GM19240 (cell line): ENCODE measurements around the gene PRKCI.
"Not testable (repeated sequence)": the region's sequence is repeated elsewhere in the genome, so short reads cannot be mapped to it uniquely, and the experiment has no call there.

Experiments used
- DNase-seq: peaks from one replicate; pipeline ENCODE4 v3.0.0; 2011; ENCODE audit warnings: low spot score; ENCODE audit not compliant: insufficient read length

PRKCI gene

DNA sequence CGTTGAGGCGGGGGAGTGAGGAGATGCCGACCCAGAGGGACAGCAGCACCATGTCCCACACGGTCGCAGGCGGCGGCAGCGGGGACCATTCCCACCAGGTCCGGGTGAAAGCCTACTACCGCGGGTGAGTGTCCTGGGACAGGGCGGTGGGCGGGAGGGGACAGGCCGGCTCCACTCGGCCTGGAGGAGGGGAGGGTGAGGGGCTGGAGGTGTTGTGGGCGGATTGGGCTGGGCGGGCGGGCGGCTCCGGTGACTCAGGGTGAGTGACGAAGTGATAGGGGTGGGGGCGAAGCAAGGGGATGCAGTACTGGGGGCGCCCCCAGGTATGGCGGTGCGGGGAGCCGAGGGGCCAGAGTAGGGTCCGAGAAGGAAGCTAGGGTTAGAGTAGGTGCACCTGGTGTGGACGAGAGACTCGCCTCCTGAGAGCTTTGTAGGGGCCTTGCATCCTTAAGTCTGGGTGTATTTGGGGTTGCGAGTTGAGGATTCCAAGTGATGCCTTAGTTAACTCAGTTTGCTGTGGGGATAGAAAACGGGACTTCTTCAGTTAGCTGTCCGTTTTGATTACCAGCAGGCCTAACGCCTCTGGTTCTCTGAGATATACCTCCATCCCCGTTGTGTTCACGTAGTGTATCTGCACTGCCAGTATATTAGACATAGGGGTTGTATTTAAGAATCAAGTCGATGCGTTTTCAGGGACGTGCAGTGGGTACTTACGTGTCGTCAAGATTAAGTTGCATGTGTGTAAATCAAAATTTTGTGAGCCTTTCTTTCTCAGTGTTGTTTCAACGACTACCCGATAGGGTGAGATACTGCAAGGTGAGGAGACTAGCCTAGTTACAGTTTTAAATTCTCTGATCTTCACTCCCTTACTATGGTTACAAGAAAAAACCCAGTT, 670 bp downstream of the PRKCI start:
- DNase-seq = no peak

DNA sequence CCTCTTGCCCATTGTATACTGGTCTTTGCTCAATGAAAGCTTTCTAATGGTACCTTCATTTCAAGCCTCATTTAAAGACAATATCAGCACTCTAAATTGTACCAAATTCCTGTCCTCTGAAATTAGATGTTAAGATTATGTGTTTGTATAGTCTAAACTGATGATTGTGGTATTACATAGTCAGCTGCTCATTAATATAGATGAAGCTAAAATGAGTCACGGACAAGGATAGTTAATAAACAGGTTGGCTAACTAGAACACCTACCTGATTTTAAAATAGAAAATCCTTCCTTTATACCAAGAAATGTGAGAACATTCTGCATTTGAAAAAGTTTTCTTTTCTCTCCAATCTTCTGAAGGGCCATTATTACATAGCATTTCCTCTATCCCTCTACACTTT, 2.9 kb downstream of the PRKCI start:
- DNase-seq = no peak

DNA sequence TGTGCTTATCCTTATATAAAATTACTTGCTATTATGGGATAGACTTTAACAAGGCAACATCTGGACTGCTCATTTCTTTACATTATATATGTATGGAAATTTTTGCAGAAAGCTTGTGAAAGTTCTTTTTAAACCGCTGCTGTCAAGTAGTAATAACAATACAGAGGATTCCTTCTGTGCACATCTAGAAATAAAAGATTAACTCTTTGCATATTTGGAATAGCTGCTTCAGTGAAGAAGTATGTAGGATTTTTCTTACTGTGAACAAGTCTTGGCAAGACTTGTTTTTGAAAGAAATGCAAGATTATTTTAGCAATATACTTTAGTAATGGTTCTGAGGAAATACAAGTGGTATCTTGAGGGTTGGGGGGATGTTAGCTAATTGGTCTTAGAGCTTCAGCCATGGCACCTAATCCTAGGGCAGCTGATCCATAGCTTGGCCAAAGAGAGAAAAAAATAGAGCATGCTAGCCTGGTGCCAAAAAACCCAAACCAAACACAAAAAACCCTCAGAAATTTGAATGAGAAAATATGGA, 4.3 kb downstream of the PRKCI start:
- no peak for DNase-seq

DNA sequence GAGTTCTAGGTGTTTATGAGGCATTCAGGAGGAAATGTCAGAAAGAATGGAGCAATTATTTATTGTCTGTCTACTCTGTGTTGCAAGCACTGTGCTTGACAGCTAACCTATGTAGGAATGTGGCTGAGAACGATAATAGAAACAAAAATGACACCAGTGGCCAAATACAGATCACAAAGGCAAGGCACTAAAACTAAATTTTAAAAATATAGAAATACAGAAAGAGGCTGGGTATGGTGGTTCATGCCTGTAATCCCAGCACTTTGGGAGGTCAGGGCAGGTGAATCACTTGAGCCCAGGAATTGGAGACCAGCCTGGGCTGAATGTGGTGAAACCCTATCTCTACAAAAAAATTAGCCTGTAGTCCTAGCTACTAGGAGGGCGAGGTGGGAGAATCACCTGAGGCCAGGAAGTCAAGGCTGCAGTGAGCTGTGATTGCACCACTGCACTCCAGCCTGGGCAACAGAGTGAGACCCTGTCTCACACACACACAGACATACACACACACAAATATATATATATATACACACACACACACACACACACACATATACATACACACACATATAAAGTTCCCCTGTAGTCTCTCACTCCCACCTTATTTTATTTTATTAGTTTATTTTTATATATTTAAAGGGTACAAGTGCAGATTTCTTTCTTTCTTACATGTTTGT, 6.0 kb downstream of the PRKCI start:
- DNase-seq = no peak

DNA sequence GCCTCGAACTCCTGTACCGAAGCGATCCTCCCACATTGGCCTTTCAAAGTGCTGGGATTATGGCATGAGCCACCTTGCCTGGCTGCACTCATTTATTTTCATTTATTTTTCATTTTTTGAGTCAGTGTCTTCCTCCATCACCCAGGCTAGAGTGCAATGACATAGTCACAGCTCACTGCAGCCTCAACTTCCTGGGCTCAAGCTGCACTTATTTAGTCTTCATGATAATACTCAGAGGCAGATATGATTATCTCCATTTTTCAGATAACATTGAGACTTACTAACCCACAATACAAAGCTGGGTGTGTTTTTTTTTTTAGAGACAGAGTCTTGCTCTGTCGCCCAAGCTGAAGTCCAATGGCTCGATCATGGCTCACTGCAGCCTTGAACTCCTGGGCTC, 10.0 kb downstream of the PRKCI start:
- DNase-seq = no peak

DNA sequence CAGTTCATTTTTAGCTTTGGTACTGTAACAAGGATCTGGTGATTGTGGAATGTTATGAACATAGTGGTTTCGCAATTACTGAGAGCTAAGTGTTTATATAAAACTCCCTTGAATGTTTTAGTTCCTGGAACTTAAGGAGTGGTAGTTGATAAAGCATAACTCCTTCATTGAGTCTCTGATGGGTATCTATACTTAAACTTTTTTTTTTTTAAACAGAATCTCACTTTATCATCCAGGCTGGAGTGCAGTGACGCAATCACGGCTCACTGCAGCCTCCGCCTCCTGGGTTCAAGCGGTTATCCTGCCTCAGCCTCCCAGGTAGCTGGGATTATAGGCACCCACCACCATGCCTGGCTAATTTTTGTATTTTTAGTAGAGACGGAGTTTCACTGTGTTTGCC, 11.3 kb downstream of the PRKCI start:
- no peak for DNase-seq

DNA sequence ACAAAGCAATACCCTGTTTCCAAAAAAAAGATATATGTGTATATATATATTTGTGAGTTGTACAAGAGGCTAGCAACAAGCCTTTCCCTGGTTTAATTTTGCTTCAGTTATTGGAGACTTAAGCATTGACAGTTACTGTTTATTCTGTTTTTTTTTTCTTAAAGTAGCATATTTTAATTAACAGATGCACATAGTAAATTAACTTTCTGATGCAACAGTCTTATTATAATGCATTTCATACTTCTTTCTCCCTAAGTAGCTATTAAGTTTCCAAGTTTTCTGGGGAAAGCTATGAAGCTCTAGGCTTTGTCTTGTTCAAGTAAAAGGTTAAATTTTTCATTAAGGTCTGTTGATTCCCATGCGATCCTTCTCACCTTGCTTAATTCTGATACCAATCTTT, 17.9 kb downstream of the PRKCI start:
- DNase-seq = no peak

DNA sequence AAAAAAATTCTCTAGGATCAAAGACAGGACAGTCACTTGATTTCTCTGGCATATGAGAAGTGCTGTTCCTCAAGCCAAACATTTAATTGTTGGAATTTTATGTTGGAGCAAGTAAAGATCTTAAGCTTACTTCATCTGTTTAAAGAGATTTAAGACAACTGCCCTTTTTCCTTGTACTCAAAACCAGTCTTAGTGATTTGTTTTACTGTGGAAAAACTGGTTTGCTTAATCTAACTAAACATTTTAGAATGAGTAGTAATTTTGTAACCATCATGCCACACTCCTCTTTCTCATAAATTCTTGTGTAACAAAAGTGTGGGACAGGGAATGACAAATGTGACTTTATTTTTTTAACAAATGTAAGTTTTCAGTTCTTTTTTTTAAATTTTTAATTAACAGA, 18.4 kb downstream of the PRKCI start:
- no peak for DNase-seq

DNA sequence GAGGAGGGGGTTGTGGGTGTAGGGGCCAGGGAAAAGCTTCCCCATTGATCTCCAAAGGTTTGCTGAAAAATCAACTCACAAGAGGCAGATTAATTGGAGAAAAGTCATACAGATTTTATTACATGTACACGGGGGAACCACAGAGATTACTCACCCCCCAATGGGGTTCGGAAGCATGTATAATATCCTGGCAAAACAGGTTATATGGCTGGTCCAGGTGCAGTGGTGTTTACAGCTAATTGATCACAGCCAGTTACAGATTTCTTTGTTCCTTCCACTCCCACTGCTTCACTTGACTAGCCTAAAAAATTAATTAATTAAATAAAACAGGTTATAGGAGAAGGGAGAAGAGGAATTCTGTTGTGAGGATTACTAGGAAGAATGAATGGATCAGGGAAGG, 22.4 kb downstream of the PRKCI start:
- DNase-seq = no peak

DNA sequence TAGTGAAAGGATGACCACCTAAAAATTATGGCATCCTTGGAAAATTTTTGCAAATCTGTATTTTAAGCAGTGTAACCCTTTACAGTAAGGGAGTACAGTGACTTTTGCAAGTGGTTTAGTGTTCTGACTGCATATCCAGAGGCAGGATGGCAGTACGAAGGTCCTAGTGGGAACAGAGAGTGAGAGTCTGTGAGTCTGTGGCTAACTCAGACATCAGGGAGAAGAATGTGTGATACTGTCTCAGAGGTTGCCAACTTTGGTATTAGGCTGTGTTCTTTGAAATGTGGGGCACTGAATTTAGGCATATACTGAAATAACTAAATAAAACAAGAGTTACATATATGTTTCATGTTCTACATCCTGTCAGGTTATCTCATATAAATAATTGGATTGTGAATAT, 25.7 kb downstream of the PRKCI start:
- DNase-seq = no peak

DNA sequence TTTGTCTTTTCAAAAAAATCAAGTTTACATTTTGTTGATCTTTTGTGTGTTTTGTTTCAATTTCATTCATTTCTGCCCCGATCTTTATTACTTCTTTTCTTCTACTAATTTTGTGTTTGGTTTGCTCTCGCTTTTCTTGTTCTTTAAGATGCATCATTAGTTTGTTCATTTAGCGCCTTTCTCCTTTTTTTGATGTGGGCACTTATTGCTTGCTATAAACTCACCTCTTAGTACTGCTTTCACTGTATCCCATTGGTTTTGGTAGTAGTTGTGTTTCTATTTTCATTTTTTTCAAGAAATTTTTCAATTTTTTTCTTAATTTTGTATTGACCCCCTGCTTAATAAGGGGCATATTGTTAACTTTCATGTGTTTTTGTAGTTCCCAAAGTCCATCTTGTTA, 34.4 kb downstream of the PRKCI start:
- DNase-seq = no peak

DNA sequence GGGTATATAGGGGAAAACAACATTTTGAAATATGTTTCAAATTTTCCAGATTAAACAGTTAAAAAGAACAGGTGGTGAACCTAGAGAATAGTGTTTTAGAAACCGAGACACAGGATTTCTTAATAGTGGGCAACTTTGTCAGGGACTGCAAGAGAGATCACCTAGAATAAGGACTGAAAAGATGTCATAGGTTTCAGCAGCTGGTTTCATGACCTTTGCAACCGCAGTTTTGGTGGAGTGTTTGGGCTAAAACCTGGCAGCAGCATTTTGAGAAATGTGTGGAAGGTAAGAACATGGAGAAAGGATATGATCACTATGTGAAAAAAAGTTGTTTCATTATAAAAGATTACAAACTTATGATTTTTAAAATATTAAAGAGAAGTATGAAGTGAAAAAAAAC, 34.9 kb downstream of the PRKCI start:
- no peak for DNase-seq

DNA sequence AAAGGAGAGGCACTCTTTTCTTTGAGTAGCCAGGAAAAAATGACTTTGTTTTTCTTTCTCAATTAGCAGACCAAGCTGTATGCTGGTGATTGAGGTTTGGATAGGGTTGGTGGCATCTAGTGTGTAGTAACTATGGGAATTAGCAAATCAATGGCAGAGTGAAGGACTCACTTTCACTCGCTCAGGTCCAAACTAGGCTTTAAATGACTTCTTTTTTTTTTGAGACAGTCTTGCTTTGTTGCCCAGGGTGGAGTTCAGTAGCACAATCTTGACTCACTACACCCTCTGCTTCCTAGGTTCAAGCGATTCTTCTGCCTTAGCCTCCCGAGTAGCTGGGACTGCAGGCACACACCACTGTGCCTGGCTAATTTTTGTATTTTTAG, 35.9 kb downstream of the PRKCI start:
- DNase-seq = no peak

DNA sequence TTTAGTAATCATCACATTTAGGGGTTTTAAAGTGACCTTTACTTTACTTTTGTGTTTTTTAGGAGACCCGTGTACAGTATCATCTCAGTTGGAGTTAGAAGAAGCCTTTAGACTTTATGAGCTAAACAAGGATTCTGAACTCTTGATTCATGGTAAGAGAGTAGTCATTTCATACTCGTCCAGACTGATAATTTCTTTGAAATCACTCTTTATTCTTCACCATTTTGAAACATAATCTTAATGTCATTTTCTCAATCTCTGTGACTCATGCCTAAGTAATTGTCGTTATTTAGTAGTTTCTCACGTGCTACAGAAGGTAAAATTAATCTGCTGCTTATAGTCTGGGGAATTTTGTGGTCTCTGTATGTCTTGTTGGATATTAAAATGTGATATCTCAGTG, 37.7 kb downstream of the PRKCI start:
- DNase-seq = no peak

DNA sequence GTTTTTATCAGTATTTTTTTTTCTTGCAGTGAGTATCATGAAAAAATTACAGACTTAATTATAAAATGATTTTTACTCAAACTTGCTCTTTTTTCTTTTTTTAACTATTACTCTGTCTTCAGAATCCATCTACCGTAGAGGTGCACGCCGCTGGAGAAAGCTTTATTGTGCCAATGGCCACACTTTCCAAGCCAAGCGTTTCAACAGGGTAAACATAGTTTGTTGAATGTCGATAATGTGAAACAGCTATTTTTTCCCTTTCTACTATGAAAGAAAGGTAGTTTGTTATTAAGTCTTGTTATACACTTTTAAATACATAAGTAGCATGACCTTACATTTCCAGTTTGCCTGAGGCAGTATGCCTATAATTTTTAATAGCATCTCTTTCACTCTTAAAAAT, 45.6 kb downstream of the PRKCI start:
- no peak for DNase-seq

DNA sequence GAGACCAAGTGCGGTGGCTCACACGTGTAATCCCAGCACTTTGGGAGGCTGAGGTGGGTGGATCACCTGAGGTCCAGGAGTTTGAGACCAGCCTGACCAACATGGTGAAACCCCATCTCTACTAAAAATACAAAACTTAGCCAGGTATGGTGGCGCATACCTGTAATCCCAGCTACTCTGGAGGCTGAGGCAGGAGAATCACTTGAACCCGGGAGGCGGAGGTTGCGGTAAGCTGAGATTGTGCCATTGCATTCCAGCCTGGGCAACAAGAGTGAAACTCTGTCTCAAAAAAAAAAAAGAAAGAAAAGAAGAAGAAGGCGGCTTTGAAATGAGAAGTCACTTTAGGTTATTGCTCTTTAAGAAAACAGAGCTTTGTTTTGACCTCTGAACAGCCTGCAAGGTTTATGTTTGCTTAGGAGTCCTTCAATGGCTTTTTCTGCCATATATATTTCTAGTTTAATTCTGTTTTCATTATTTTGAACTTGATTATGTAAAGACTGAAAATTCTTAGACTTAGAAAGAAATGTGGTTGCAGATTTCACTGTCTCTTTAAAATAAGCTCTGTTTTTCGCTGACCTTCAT, 47.5 kb downstream of the PRKCI start:
- not testable (repeated sequence) for DNase-seq

DNA sequence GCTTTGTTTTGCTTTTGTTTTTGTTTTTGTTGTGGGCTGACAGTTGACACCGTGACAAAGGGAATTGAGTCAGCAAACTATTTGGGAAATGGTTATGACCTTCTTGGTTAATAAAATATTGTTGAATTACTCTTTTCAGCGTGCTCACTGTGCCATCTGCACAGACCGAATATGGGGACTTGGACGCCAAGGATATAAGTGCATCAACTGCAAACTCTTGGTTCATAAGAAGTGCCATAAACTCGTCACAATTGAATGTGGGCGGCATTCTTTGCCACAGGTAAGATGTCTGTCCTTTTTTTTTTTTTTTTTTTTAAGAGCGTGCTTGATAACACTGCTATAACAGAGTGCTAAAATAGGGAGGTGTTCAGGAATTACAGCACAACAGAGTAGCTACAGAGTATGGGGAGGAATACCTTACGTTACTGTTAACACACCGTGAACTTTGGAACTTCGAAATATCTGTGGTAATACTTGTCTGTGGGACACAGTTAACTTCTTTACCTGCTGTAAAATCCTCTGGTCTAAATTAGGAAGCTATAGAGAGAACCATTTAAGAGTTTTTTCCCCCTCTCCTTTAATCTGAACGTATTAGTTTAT, 48.2 kb downstream of the PRKCI start:
- DNase-seq = no peak

DNA sequence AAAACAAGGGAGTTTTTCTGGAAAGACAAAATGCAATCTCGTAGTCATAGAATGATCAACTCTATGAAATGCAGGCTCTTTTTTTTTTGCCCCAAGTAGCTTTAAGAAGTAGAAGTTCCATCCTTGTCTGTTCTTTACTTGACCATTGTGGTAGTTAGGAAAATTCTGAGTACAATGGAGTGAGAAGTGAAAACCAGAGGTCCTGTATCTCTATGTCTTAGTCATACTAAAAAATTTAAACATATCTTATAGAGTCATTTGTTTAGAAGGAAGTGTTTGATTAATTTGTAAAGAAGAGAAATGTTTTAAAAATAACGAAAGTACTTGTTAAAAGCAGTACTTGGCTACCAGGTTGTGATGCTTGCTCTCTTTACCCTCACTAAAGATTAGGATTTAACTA, 52.4 kb downstream of the PRKCI start:
- no peak for DNase-seq

DNA sequence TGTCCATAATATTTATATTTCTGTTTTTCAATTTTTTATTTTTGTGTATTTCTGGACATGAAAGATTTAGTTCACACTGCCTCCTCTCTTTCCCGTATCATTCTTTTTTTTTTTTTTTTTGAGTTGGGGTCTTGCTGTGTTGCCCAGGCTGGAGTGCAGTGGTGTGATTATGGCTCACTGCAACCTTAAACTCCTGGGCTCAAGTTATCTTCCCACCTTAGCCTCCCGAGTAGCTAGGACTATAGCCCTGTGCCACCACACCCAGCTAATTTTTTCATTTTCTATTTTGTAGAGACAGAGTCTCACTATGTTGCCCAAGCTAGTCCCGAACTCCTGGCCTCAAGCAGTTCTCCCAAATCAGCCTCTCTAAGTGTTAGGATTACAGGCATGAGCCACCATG, 53.6 kb downstream of the PRKCI start:
- no peak for DNase-seq

DNA sequence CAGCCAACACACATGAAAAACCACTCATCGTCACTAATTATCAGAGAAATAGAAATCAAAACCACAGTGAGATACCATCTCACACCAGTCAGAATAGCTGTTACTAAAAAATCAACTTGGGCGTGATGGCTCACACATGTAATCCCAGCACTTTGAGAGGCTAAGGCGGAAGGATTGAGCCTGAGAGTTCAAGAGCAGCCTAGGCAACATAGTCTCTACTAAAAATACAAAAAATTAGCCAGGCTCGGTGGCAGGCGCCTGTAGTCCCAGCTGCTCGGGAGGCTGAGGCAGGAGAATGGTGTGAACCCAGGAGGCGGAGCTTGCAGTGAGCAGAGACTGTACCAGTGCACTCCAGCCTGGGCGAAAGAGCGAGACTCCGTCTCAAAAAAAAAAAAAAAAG, 55.1 kb downstream of the PRKCI start:
- not testable (repeated sequence) for DNase-seq

DNA sequence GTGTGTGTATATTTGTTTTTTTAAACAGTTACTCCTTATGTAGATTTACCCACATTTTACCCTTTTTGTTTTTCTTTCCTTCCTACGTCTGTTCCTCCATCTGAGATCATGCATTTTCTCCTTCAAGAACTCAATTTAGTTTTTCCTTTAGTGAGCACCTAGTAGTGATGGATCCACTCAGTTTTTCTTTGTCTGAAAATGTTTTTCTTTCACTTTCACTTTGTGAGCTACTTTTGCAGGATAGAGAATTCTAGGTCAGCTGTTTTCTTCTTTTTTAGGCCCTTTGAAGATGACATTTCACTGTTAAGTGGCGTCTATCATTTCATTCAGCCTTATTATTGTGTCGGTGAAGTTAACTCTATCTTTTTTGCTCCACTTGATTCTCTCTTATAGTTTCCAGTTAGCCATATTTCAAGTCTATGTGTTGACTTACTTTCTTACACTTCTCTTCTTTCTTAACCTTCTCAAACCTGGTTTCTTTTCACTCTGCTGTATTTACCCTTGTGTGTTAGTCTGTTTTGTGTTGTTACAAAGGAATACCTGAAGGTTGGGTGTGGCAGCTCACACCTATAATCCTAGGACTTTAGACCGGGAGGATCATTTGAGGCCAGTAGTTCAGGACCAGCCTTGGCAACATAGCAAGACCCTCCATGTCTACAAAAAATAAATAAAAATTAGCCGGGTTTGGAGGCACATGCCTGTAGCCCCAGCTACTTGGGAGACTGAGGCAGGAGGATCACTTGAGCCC, 55.8 kb downstream of the PRKCI start:
- DNase-seq = no peak
